IMR-90 (cell line): ENCODE results near the gene CRYBG3. TPM values are rescaled to one million over a fixed set of nuclear protein-coding genes. Genes with fewer than 3 reads are reported as not detected.

Experiments
- ATAC-seq: fragments of 200-7000 bp; cut with Tn5 transposase; 2 replicates; pipeline ENCODE4 v1.9.1; 2020; ENCODE audit warnings: low read depth, mild to moderate bottlenecking, moderate library complexity
- BruUV-seq: library from RNA; stranded (reverse); fragments of 400-500 nt; replicated peaks from 2 replicates; lab custom pipeline; 2021; lab: Mats Ljungman, UMichigan
- CTCF ChIA-PET: fragments of 300-600 bp; formaldehyde crosslinking; extraction: SDS; loops from one replicate; lab custom pipeline; 2021; ENCODE audit warnings: antibody characterized with exemption; lab: Yijun Ruan, JAX
- POLR2A ChIA-PET: fragments of 300-600 bp; sonication (Branson Sonifier 250); formaldehyde crosslinking; loops from one replicate; lab custom pipeline; 2022; ENCODE audit warnings: antibody characterized with exemption; ENCODE audit not compliant: unreplicated experiment; lab: Charles Lee
- DNase-seq: peaks from one replicate; pipeline ENCODE4 v3.0.0; 2013
- H2AFZ ChIP-seq: replicated peaks from 2 replicates; pipeline ENCODE3; 2013; ENCODE audit warnings: low read length, mild to moderate bottlenecking; ENCODE audit not compliant: poor library complexity
- H2AK5ac ChIP-seq: 2 replicates; pipeline ENCODE4 v1.6.1; 2013; ENCODE audit warnings: low read depth, low read length, inconsistent platforms
- H2AK9ac ChIP-seq: replicated peaks from 2 replicates; pipeline ENCODE3; 2013; ENCODE audit warnings: mild to moderate bottlenecking, low read depth, low read length, moderate library complexity; ENCODE audit not compliant: poor library complexity
- H2BK120ac ChIP-seq: 2 replicates; pipeline ENCODE4 v1.6.1; 2013; ENCODE audit warnings: low read depth, low read length, inconsistent platforms
- H2BK15ac ChIP-seq: 3 replicates; pipeline ENCODE4 v1.6.1; 2013; ENCODE audit warnings: low read depth, low read length, inconsistent platforms
- H2BK20ac ChIP-seq: 2 replicates; pipeline ENCODE4 v1.6.1; 2013; ENCODE audit warnings: low read depth, mild to moderate bottlenecking, inconsistent platforms, low read length, moderate library complexity
- H2BK5ac ChIP-seq: 2 replicates; pipeline ENCODE4 v1.6.1; 2013; ENCODE audit warnings: mild to moderate bottlenecking, low read depth, low read length, inconsistent platforms; ENCODE audit not compliant: poor library complexity, severe bottlenecking
- H3K14ac ChIP-seq: replicated peaks from 2 replicates; pipeline ENCODE4 v1.6.1; 2013; ENCODE audit warnings: low read depth, low read length, inconsistent platforms
- H3K18ac ChIP-seq: 2 replicates; pipeline ENCODE4 v1.6.1; 2013; ENCODE audit warnings: low read depth, low read length, control low read depth
- H3K23ac ChIP-seq: 2 replicates; pipeline ENCODE4 v1.6.1; 2013; ENCODE audit warnings: low read depth, low read length, inconsistent platforms
- H3K27ac ChIP-seq: 2 replicates; pipeline ENCODE4 v1.5.1; 2013; ENCODE audit warnings: mild to moderate bottlenecking, control low read depth, low read length; ENCODE audit not compliant: insufficient read depth
- H3K27me3 ChIP-seq: 2 replicates; pipeline ENCODE4 v1.6.1; 2013; ENCODE audit warnings: low read length; ENCODE audit not compliant: control insufficient read depth, insufficient read depth
- H3K36me3 ChIP-seq: 2 replicates; pipeline ENCODE4 v1.6.1; 2013; ENCODE audit warnings: low read length, mixed read lengths; ENCODE audit not compliant: control insufficient read depth, insufficient read depth
- H3K4ac ChIP-seq: 2 replicates; pipeline ENCODE4 v1.6.1; 2013; ENCODE audit warnings: low read depth, low read length, inconsistent platforms
- H3K4me1 ChIP-seq: 2 replicates; pipeline ENCODE4 v1.6.1; 2013; ENCODE audit warnings: low read length, mixed read lengths; ENCODE audit not compliant: control insufficient read depth, insufficient read depth
- H3K4me2 ChIP-seq: 2 replicates; pipeline ENCODE4 v1.6.1; 2013; ENCODE audit warnings: low read depth, mild to moderate bottlenecking, control low read depth, low read length, moderate library complexity
- H3K4me3 ChIP-seq: 2 replicates; pipeline ENCODE4 v1.5.1; 2013; ENCODE audit warnings: low read depth, mild to moderate bottlenecking, control low read depth, low read length, moderate library complexity; ENCODE audit not compliant: insufficient read depth
- H3K56ac ChIP-seq: 2 replicates; pipeline ENCODE4 v1.6.1; 2013; ENCODE audit warnings: low read length, inconsistent platforms; ENCODE audit not compliant: insufficient read depth; ENCODE audit errors: extremely low read depth
- H3K79me1 ChIP-seq, 2 experiments: 2 replicates each; pipeline ENCODE4 v1.6.1; 2013; ENCODE audit warnings: low read length in 2 of 2, inconsistent platforms in 1 of 2, low read depth in 1 of 2
- H3K9ac ChIP-seq: 2 replicates; pipeline ENCODE4 v1.6.1; 2013; ENCODE audit warnings: low read depth, low read length, control low read depth
- H3K9me1 ChIP-seq: 2 replicates; pipeline ENCODE4 v1.6.1; 2013; ENCODE audit warnings: low read length, inconsistent platforms; ENCODE audit not compliant: insufficient read depth
- H3K9me3 ChIP-seq: 2 replicates; pipeline ENCODE4 v1.6.1; 2013; ENCODE audit warnings: low read length; ENCODE audit not compliant: control insufficient read depth, insufficient read depth
- H4K20me1 ChIP-seq: 2 replicates; pipeline ENCODE4 v1.6.1; 2013; ENCODE audit warnings: low read length, inconsistent platforms; ENCODE audit not compliant: insufficient read depth
- H4K5ac ChIP-seq: 2 replicates; pipeline ENCODE4 v1.6.1; 2013; ENCODE audit warnings: mild to moderate bottlenecking, low read depth, low read length, control low read depth
- H4K8ac ChIP-seq, 2 experiments: 2 replicates each; pipeline ENCODE4 v1.6.1; 2013; ENCODE audit warnings: low read depth in 2 of 2, low read length in 2 of 2, control low read depth in 1 of 2, inconsistent platforms in 1 of 2
- H4K91ac ChIP-seq: 2 replicates; pipeline ENCODE4 v1.6.1; 2013; ENCODE audit warnings: low read depth, low read length, inconsistent platforms; ENCODE audit not compliant: insufficient read depth
- CEBPB ChIP-seq: IDR thresholded peaks from 2 replicates; pipeline ENCODE4 v1.6.1; 2012; ENCODE audit warnings: low read depth, low read length, improper control_type of control experiment
- MAFK ChIP-seq: IDR thresholded peaks from 2 replicates; pipeline ENCODE4 v1.6.1; 2012; ENCODE audit warnings: low read depth, low read length, improper control_type of control experiment
- MAZ ChIP-seq: IDR thresholded peaks from 2 replicates; pipeline ENCODE4 v1.6.1; 2012; ENCODE audit warnings: low read depth, mild to moderate bottlenecking, low read length, improper control_type of control experiment, moderate library complexity, borderline replicate concordance
- MXI1 ChIP-seq: IDR thresholded peaks from 2 replicates; pipeline ENCODE4 v1.6.1; 2012; ENCODE audit warnings: low read depth, mild to moderate bottlenecking, low read length, moderate library complexity, borderline replicate concordance
- RAD21 ChIP-seq: IDR thresholded peaks from 2 replicates; pipeline ENCODE4 v1.6.1; 2012; ENCODE audit warnings: low read length, improper control_type of control experiment
- SMC3 ChIP-seq: fragments of 150-350 bp; IDR thresholded peaks from 2 replicates; pipeline ENCODE4 v1.6.1; 2016; ENCODE audit warnings: low read depth, mild to moderate bottlenecking, antibody characterized with exemption, low read length, moderate library complexity
- WGBS, 2 experiments: methylation state at CpG; one replicate each; pipeline versions ENCODE4 v1.1.5 to v1.1.7; 2013; ENCODE audit warnings: missing lambda C conversion rate in 2 of 2; ENCODE audit not compliant: insufficient read length in 1 of 2; ENCODE audit errors: extremely low coverage in 2 of 2; 5-methylcytosine and 5-hydroxymethylcytosine counted together
- dilution Hi-C: fragments of 300-500 bp; cut with HindIII; formaldehyde crosslinking; loops from one replicate; pipeline ENCODE4 v1.14.3; 2018; ENCODE audit warnings: low sequenced_read_pairs; ENCODE audit not compliant: unreplicated experiment
- in situ Hi-C: fragments of 300-500 bp; cut with MboI; formaldehyde crosslinking; loops from 3 replicates; pipeline ENCODE4 v1.14.3; 2019; ENCODE audit warnings: low sequenced_read_pairs, inconsistent platforms, mixed read lengths
- intact Hi-C: fragments of 100-400 bp; cut with micrococcal nuclease; formaldehyde crosslinking; loops from 2 replicates; pipeline ENCODE4 v1.10.0; 2022
- polyA plus RNA-seq, 3 experiments: library from polyadenylated mRNA; depleted of rRNA; stranded (reverse); fragments of >200 nt; gene quantifications; 2 replicates each; pipeline ENCODE4 v1.2.3, GENCODE V29; 2012; ENCODE audit warnings: low replicate concordance in 1 of 3
- total RNA-seq: library from RNA; depleted of rRNA; stranded (reverse); fragments of >200 nt; gene quantifications from 2 replicates; pipeline ENCODE4 v1.2.3, GENCODE V29; 2012

Gene CRYBG3
- total and polyA plus RNA-seq, 2 of the 4 experiments (the other 2 are of a cell fraction) = 4.9 to 26.2 TPM

- Histone ChIP-seq H4K5ac (no peak overlapping the region), H2BK15ac (no peak overlapping the region), H2BK120ac (no peak overlapping the region), H3K4me3 (no peak overlapping the region), H3K4me1 (peaks cover 14% of the 10 kb centered on the region), H2BK20ac (no peak overlapping the region), H2AFZ (no peak overlapping the region), H2AK5ac (no peak overlapping the region), H3K18ac (no peak overlapping the region), H2BK5ac (no peak overlapping the region), H3K9ac (no peak overlapping the region), H3K27ac (no peak overlapping the region), H3K79me1 (peaks cover 0 to 5% of the 10 kb centered on the region in 2 experiments; a peak in 1 of 4 replicates), H4K8ac (no peak overlapping the region), H2AK9ac (no peak overlapping the region), H3K23ac (no peak overlapping the region), H3K9me1 (peaks cover 12% of the 10 kb centered on the region; the same call in 1 of the 2 replicates), H3K27me3 (no peaks in the 10 kb centered on the region), H3K14ac (no peak overlapping the region), H3K56ac (no peak overlapping the region), H3K36me3 (peaks cover 25% of the 10 kb centered on the region), H3K4me2 (no peak overlapping the region), H3K9me3 (no peaks in the 10 kb centered on the region), H4K20me1 (no peaks in the 10 kb centered on the region), H3K4ac (no peak overlapping the region), H4K91ac (no peak overlapping the region)
- dilution Hi-C loops (no loop called here), in situ Hi-C loops (no loop called here), intact Hi-C loops (no loop called here)
- BruUV-seq = no TSS peak
- POLR2A ChIA-PET = no interaction called here
- DNase-seq (no peak), ATAC-seq (no peak)
- WGBS, 2 experiments = no CpG with 5 or more reads among the region's 9 CpGs
- CTCF ChIA-PET = interaction anchor here (1.4 kb wide), 1 partner anchor 36 kb away, joined by 3 read pairs; no protein-coding TSS in a partner anchor
- no peak for TF ChIP-seq MXI1
- TF ChIP-seq CEBPB = no peak
- no peak for TF ChIP-seq MAFK
- TF ChIP-seq RAD21 = no peak
- no peak for TF ChIP-seq SMC3
- no peak for TF ChIP-seq MAZ
These were observed 132.5 kb downstream of the CRYBG3 start for GRCh38 chr3:97954228-97954827.
